HT-29 (cell line): Measurements from ENCODE around the gene RPL37. TPM values are rescaled to one million over a fixed set of nuclear protein-coding genes. Genes with fewer than 3 reads are reported as not detected.

Source experiments
- DNase-seq: peaks from one replicate; pipeline ENCODE4 v3.0.0-alpha.2; 2015; ENCODE audit warnings: low spot score
- total RNA-seq: library from RNA; depleted of rRNA; stranded (reverse); fragments of >200 nt; shearing (Covaris generic); gene quantifications from 2 replicates; pipeline ENCODE4 v1.2.3, GENCODE V29; 2014

The RPL37 gene
- total RNA-seq, 1 experiment from 2014 or later = 2,122 TPM

DNA sequence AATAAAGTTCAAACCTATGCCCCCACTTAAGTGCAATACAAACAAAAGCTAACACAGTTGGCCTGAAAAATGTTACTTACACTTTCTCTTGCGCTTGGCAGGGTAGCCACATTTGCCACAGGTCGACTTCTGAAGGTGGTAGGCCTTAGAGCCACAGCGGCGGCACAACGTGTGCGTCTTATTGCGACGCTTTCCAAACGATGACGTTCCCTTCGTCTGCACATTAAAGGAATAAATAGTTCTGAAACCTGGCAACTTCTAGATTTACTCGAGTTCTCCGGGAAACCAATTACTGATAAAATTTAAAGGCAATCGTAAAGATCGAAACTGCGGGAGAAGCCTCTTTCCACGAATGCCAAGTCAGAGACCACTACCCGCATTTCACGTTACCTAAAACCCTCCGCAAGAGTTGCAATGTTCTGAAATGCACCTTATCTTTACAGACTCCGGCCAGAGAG, 602 bp downstream of the RPL37 start:
- DNase-seq = peak; percentile 66

DNA sequence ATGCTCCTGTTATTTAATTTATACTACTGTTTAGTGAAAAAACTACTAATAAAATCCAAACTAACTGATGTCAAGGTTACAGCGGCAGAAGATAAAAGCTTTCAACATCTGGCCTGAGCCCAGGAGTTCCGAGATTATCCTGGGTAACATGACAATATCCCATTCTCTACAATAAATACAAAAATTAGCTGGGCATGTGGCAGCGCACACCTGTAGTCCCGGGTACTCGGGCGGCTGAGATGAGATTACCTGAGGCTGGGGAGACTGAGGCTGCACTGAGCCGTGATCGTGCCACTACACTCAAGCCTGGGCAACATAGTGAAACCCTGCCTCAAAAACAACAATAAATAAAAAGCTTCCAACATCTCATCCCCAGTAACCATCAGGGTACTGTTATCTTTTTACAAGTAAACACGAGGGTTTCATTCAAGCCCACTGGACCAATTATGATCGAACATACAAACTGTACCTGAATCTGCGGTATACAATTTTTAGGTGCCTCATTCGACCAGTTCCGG, 1.3 kb downstream of the RPL37 start:
- DNase-seq = no peak

DNA sequence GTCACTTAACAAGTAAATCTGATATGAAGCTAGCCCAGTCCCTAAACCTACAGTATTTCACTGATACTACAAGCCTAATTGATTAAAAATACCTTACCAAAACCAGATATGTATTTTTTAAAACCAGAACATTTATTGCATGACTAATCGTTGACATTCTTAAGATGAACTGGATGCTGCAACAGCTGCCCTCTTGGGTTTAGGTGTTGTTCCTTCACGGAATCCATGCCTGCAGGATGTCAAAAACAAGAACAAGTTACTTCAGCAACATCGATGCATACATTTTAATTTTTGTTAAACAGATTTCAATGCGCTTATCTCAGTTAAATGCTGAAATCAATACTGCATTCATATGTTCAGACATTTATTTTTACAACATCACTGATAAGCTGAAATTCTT, 2.7 kb downstream of the RPL37 start:
- DNase-seq = no peak

DNA sequence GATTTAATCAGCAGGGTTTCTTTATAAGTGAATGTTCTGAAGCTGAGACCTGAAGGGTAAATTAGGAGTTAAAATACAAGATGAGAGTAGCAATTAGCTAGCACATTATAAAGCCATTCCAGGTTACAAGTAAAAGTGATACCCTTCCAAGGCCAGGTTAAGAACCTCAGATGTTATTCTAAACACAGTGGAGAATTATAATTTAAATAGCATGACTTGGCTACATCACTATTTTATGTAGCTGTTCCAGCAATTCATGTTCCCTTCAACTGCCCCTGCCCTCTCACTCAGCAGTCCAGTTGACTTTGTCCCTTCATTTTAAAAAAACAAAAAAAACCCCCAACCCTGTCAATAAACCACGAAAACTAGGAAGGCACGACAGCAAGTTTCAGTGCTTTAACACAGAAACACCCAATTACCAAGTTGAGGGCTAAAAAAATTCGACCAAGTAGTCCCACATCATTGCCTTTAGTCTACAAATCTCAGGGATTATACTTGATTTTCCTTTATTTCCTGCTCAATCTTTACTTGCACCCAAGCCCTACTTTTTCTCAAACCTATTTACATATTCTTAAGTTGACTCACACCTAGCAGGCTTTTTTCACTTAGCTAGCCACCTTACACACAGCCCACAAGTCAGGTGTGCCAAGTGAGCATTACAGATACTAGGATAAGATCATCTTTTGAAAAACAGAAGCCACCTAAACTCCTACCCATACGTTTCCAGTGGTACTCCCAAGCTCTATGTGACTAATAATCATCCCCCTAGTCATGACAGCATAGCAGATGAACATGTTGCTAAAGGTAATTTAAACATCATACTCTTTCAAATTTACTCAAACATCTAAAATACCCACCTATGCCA, 3.4 kb downstream of the RPL37 start:
- DNase-seq = no peak

DNA sequence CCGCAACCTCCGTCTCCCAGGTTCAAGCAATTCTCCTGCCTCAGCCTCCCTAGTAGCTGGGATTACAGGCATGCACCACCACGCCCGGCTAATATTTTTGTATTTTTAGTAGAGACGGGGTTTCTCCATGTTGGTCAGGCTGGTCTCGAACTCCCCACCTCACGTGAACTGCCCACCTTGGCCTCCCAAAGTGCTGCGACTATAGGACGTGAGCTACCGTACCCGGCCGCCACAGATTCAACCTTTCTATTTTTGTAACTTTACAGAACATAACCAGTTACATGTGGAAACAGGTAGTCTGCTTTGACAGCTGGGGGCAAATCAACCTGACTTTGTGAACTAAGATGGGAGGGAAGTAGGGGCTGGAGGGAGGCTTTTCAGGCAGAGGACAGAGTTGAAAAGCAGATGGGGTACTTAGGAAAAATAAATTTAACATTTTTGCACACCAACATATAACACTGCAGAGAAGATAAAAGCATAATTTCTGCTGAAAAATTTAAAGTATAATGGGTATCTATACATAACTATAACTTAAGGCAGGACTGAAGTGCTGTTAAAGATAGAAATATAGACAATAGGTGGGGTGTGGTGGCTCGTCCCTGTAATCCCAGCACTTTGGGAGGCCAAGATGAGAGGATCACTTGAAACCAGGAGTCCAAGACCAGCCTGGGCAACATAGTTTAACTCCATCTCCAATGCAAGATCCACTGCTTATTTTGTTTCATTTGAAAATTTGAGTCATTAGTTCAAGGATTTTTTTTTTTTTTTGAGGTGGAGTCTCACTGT, 5.1 kb downstream of the RPL37 start:
- no peak for DNase-seq

DNA sequence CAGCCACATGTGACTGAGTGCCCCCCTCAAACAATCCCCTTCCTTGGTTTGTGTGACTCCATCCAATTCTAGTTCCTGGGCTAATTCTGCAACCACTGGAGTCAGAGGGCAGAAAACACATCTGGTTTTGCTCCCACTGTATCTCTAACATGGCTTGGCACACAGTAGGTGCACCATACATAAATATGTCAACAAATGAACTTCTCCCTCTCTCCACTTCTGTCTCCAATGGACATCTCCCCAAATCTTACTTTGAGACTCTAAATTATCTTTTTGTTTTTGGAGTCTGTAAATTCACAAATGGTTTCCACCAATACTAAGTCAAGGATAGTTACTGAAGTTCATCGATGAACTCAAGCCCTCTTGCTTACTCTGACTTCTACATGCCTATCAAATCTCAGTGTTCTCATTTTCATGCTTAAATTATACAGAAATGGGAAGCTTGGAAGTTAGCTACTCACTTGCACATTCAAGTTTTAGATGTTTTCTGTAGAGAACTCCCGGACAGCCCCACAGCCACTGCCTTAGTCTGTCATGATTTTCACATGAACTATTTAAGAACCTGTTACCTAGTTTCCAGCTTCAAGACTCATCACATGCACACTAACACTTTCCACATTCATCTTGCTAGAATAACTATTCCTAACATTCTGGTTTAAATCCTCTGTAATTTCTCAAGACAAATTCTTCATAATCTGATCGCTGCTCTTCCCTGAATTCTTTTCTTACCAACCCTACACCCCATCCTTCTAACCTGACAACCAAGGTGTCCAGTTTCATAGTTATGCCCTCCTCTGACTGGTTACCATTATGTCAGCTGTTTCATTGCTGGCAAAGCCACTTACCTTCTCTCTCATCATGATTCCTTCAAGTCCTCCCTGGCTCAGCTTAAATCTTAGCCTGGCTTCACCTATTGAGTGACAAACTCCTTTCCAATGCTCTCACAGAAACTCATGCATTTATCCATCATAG, 6.0 kb downstream of the RPL37 start:
- DNase-seq = peak; percentile 23

DNA sequence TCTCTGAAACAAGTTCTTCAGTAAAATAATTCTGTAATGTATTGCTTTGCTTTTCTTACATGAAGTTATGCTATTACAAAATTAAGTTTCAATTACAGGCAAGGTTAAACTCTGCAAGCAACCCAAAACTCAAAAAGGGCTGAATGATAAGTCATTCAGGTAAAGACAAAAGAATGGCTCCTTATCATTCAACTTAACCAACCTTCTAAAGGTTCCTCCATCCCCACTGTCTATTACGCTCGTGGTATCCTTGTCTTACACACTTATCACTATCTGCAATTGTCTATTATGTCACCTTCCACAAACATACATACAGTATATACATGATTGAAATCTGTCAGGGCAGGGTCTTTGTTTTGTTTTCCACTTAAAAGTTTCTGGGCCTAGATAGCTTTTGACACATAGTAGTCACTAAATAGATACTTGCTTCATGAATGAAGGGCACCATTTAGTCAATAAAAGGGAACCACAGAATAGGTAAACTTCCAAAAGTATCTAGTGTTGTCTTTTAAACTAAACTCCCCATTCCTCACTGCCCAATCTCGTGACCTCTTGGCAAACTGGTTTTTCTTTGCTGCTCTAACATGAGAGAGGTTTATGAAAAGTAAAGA, 6.9 kb downstream of the RPL37 start:
- DNase-seq = peak; percentile 31

DNA sequence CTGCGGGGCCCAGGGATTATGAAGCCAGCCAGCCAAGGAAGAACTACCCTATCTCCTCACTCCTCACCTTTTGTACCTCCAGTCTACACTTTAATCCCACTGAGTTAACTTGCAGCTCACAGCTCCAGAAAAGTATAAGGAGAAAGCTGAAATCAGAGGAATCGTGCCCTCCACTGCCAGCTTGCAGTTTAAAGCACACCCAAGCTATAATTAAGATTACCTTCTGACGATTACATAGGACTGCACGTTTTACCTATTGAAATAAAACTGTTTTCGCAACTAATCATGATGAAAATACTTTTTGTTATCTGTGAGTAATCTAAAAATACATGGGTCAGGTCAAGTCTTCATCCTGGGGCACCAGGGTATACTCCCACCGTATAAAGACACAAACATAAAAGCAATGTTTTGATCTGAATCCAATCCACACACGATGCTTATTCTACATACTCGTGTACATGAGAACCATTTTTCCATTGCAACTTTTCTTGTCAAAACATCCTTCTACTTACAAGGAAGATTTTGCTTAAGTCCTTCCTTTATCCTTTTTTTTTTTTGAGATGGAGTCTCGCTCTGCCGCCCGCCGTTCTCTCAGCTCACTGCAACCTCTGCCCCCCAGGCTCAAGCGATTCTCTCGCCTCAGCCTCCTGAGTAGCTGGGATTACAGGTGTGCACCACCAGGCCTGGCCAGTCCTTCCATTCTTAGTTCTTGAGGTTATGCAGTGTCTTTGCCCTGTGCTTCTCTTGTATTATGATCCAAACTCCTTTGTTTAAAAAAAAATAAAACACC, 7.6 kb downstream of the RPL37 start:
- DNase-seq = no peak

DNA sequence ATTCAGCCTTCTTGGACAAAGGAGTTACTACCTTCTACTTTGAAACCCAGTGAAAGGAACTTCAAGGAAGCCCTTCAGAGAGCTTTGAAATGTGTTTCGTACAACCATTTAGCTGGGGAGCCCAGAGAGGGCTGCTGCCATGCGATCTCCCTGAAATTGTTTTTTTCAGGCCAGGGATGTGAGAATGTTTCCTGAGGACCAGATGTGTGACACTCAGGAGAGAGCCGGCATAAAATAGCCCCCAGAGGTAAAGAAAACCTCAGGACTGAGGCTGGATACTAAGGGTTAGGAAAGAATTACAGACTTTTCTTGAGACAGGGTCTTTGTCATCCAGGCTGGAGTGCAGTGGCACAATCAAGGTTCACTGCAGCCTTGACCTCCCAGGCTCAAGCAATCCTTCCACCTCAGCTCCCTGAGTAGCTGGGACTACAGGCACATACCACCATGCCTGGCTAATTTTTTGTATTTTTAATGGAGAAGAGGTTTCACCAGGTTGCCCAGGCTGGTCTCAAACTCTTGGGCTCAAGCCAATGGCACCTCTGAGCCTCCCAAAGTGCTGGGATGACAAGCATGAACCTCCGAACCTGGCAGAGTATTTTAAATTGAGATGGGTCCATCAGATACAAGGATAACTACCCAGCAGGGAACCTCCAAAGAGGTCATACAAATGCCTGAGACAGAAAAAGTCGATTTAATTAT, 8.4 kb downstream of the RPL37 start:
- no peak for DNase-seq

DNA sequence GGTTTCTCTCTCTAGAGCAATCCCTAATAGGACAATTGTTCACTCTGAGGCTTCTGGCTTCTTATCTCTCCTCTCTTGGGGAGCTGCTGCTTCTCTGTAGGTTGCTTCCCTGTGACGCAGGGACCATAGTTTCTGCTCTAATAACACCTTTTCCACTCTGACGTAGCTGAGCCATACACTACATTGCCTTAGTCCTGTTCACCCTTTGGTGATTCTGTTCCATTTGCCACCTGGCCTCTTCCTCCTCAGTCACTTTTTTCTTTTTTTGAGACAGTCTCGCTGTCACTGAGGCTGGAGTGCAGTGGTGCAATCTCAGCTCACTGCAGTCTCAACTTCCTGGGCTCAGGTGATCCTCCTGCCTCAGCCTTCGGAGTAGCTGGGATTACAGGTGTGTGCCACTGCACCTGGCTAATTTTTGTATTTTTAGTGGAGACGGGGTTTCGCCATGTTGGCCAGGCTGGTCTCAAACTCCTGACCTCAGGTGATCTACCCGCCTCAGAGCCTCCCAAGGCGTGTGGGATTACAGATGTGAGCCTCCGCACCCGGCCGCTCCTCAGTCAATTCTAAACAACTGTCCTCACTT, 9.5 kb downstream of the RPL37 start:
- peak; percentile 23 for DNase-seq

DNA sequence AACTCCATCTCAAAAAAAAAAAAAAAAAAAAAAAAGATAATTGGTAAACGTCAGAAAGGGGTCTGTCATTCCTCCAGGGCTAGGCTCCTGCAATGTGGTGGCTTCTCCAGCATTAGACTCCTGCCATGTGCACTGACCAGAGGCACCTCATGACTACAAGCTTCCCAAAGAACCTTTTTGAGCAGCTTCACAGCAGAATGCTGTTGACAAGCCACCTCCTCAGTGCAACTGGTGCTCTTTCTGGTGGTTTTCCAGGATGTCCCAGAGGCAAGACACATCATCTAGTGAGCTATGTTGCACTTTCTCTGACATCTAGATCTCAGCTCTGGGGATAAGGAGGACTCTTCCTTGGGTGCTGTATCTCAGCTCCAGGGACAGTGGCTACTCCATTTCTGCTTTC, 11.6 kb downstream of the RPL37 start:
- DNase-seq = no peak

DNA sequence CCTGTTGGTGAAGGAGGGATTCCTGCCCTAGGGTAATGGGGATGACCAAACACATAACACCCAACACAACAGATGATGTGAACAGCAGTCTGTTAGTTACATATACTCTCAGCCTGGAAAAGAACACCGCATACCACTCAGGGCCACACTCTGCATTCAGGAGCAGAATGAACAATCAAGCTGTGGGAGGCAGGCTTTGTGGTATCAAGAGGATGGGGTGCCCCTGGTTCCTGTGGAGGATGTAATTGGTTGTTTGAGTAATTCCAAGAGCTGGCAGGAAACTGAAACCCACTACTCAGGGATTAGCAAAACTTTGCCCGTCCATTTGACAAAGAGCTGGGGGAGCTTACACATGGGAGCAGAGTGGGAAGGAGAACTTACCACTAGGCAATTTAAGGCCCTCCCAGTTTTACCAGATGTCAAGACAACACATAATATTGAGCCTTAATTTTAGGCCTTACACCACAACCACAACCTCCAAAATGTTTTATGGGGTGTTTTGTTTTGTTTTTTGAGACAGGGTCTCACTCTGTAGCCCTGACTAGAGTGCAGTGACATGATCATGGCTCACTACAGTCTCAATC, 21.2 kb downstream of the RPL37 start:
- DNase-seq = no peak

DNA sequence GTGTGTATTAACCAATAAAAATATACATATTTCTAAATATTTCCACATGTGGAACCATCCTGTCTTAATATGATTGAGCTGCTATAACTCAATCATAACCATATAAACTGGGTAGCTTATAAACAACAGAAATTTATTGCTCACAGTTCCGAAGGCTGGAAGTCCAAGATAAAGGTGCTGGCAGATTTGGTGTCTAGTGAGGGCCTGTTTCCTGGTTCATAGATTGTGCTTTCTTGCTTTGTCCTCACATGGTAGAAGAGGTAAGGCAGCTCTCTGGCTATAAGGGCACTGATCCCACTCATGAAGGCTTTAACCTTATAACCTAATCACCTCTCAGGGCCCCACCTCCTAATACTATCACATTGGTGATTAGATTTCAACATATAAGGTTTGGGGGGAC, 22.9 kb downstream of the RPL37 start:
- DNase-seq = no peak

DNA sequence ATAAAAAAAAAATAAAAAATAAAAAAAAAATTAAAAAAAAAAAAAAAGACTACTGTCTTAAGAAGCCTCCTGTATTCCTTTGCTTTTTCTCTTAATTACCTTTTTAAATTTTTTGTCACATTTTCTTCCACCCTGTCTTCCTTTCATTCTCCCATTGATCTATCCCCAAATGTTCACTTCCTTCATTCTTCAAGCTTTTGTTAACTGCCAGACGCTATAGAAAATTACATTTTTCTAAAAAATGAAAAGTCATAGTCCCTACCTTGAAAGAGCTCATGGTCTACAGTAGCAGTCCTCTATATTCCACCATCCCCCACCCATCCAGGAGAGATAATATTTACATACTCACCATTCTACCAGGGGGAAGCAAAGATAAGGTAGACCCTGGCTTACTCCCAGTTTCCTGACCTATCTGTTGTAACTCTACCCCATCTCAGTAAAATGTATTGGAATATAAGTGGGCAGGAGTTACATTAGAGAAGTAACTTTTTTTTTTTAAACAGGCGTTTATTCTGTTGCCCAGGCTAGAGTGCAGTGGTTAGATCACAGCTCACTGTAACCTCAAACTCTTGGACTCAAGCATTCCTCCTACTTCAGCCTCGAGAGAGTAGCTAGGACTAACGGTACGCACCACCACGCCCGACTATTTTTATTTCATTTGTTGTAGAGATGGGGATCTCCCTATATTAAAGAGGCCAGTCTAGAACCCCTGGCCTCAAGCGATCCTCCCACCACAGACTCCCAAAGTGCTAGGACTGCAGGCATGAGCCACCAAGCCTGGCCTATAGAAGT, 33.1 kb downstream of the RPL37 start:
- DNase-seq = no peak

DNA sequence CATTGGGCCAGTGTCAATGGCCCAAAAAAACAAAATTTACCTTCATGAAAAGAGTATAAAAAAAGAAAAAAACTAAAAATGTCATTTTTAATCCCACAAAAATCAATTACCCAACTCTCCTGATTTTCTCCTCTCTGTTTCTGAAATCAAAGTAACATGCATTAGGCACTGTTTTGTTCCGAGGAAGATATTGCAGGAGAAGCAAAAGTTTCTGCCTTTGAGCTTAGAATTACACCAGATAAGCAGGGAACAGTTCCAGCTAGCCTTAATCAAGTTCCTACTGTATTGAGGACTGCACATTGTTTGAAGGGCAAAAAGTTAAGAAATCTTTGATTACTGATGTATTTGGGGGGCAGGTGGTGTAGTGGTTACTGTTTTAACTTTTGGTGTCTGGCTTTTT, 35.8 kb downstream of the RPL37 start:
- DNase-seq = no peak

DNA sequence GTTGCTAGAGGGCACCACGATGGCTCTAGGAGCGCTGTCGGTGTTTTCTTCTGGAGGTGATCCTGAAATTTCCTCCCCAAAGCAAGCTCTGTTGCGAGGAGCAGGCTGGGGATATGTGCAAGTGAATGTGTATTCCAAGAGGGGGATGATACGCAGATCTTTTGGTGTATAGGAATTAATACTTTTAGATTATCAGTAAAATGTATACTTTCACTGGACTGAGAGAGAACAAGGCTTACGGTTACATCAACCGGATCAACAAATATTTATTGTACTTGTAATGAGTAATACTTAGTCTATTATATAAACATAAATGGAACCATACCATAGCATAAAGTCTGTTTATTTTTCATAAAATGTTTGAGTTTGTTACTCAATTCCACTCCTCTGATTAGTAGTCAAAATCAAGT, 36.2 kb downstream of the RPL37 start:
- DNase-seq = no peak

DNA sequence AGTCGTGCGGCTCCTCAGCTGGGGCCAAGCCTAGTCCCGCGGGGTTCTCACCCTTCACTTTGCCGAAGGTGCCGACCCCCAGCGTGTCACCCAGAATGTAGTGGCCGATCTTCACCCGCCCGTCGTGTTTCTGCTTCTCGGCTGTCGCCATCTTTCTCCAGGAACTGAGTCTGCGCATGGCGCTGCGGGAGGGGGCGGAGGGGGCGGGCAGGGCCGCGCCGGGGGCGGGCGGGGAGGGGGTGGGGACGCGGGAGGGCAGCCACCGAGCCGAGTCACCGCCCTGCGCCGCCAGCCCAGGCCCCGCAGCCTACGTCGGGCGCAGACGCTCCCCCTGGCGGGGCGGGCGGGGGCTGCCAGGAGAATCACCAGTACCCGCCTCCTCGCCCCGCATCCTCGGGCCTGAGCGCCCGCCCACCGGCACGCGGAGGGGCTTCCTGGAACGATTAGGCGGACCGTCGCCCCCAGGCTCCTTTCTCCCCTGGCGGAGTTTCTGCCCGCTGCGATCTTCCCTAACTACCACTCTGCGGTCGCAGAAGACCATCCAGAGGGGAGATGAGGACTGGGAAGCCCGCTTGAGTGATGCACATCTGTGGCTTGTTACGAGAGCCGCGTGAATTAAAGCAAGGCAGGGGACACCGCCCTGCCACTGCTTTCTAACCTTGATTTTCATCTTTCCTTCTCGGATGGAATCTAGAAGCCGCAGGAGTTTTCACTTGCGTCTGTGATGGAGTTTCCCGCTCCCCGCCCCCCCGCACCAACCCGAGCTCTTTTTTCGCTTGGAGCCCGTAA, 36.8 kb downstream of the RPL37 start, which contains the start of gene PRKAA1:
PRKAA1 (minus strand) TSS at position 363 of the 789 bp plus-strand sequence; CDS start at position 178, 185 bp downstream.
- DNase-seq = peak; percentile 95
